ENCODE measurements around the gene ADM2. TPM values are rescaled to one million over a fixed set of nuclear protein-coding genes. Genes with fewer than 3 reads are reported as not detected.

Gene ADM2
- total and polyA plus RNA-seq, 2 of the 13 experiments (the other 11 are each of a cell fraction or from before 2014, with no cell fraction given) = 1.2 to 3.0 TPM

- TF ChIP-seq BRF2 (CRISPR knock-in tag; IDR thresholded peaks at IDR 0.05) = no peak; the same call in 1 of the 2 replicates
- no peak for TF ChIP-seq FIP1L1 (IDR thresholded peaks at IDR 0.05; ENCODE audit: borderline replicate concordance, insufficient read depth, low read depth, low read length)
- no peak for TF ChIP-seq NFKB2 (CRISPR knock-in tag; IDR thresholded peaks at IDR 0.05; ENCODE audit: borderline replicate concordance)
- TF ChIP-seq KLF6 (CRISPR knock-in tag; IDR thresholded peaks at IDR 0.05) = no peak
- TF ChIP-seq XRCC5 (optimal IDR thresholded peaks at IDR 0.05; ENCODE audit: low read length) = peak; percentile 5
- TF ChIP-seq ZNF83 (CRISPR knock-in tag; IDR thresholded peaks at IDR 0.05; ENCODE audit: borderline replicate concordance) = no peak
- TF ChIP-seq TFDP2 (CRISPR knock-in tag; IDR thresholded peaks at IDR 0.05) = peak; percentile 2; the same call in 1 of the 2 replicates
- TF ChIP-seq TMF1 (CRISPR knock-in tag; IDR thresholded peaks at IDR 0.05; ENCODE audit: low read depth) = peak; percentile 47; the same call in 1 of the 2 replicates
- no peak for TF ChIP-seq ZSCAN29 (CRISPR knock-in tag; conservative IDR thresholded peaks at IDR 0.05)
- peak; percentile 22; the same call in 1 of the 2 replicates for TF ChIP-seq RBFOX2 (IDR thresholded peaks at IDR 0.05; ENCODE audit: low read depth, low read length)
- TF ChIP-seq PAXIP1 (CRISPR knock-in tag; conservative IDR thresholded peaks at IDR 0.05) = 0 out of 2 replicates have a peak, but pooled peaks have one; percentile 20
- TF ChIP-seq AHDC1 (CRISPR knock-in tag; IDR thresholded peaks at IDR 0.05; ENCODE audit: borderline replicate concordance) = no peak
- no peak for TF ChIP-seq PRMT3 (CRISPR knock-in tag; IDR thresholded peaks at IDR 0.05; ENCODE audit: borderline replicate concordance, low read depth)
- no peak for TF ChIP-seq GPBP1L1 (CRISPR knock-in tag; IDR thresholded peaks at IDR 0.05)
- no peak for TF ChIP-seq ZNF776 (CRISPR knock-in tag; IDR thresholded peaks at IDR 0.05)
Measured at GRCh38 chr22:50530877-50531545, 49.7 kb downstream of the ADM2 start (continued).

All from HepG2 (cell line).